KMS-11 (cell line): ENCODE measurements around the gene ITM2C.
A peak's percentile ranks its signal among the peaks of the same experiment; 100 is the strongest.

ENCODE experiments used
- H2AFZ ChIP-seq: fragments of 200-600 bp; sonication (generic); 2 replicates; pipeline ENCODE4 v1.6.1; 2016; ENCODE audit warnings: antibody characterized with exemption, mixed run types, low read depth
- H3K27ac ChIP-seq: fragments of 200-600 bp; sonication (generic); 2 replicates; pipeline ENCODE4 v1.6.1; 2016; ENCODE audit warnings: mild to moderate bottlenecking, mixed run types
- H3K27me3 ChIP-seq: fragments of 200-600 bp; sonication (generic); 2 replicates; pipeline ENCODE4 v1.6.1; 2017; ENCODE audit warnings: mild to moderate bottlenecking, low read depth, mixed run types, moderate library complexity; ENCODE audit not compliant: insufficient read depth
- H3K36me3 ChIP-seq: fragments of 200-600 bp; sonication (generic); 2 replicates; pipeline ENCODE4 v1.6.1; 2017; ENCODE audit warnings: mild to moderate bottlenecking, mixed run types; ENCODE audit not compliant: insufficient read depth
- H3K4me1 ChIP-seq: fragments of 200-600 bp; sonication (generic); 2 replicates; pipeline ENCODE4 v1.6.1; 2016; ENCODE audit warnings: mild to moderate bottlenecking, low read depth, mixed run types; ENCODE audit not compliant: poor library complexity, severe bottlenecking
- H3K4me2 ChIP-seq: fragments of 200-600 bp; sonication (generic); 2 replicates; pipeline ENCODE4 v1.7.0; 2016; ENCODE audit warnings: mild to moderate bottlenecking, mixed run types
- H3K4me3 ChIP-seq: fragments of 200-600 bp; sonication (generic); IDR thresholded peaks from 2 replicates; pipeline ENCODE4 v1.6.1; 2017; ENCODE audit warnings: low read depth, low read length, mixed read lengths; ENCODE audit not compliant: insufficient read depth
- H3K79me2 ChIP-seq: fragments of 200-600 bp; sonication (generic); 2 replicates; pipeline ENCODE4 v1.6.1; 2016; ENCODE audit warnings: low read depth, mixed run types; ENCODE audit not compliant: insufficient read depth
- H3K9ac ChIP-seq: fragments of 200-600 bp; sonication (generic); 2 replicates; pipeline ENCODE4 v1.6.1; 2016; ENCODE audit warnings: mild to moderate bottlenecking, mixed run types
- H4K20me1 ChIP-seq: fragments of 200-600 bp; sonication (generic); 2 replicates; pipeline ENCODE4 v1.6.1; 2016; ENCODE audit warnings: mild to moderate bottlenecking, mixed run types; ENCODE audit not compliant: insufficient read depth
- CTCF ChIP-seq: fragments of 200-600 bp; sonication (generic); conservative IDR thresholded peaks from 2 replicates; pipeline ENCODE4 v1.6.1; 2017; ENCODE audit warnings: low read depth, mild to moderate bottlenecking, antibody characterized with exemption, low read length, moderate library complexity, mixed read lengths

The ITM2C gene

GRCh38 chr2:230889911-230890601, 25.3 kb downstream of the ITM2C start:
- H3K9ac ChIP-seq, result no peak overlapping the region
- no peaks in the 10 kb centered on the region for H3K27me3 ChIP-seq
- no peaks in the 10 kb centered on the region for H3K36me3 ChIP-seq
- no peak for TF ChIP-seq CTCF
- peak overlapping the region; percentile 89; the same call in 1 of the 2 replicates for H3K27ac ChIP-seq
- H3K4me2 ChIP-seq, result peak overlapping the region; percentile 99
- no peak overlapping the region for H2AFZ ChIP-seq
- H4K20me1 ChIP-seq, result no peaks in the 10 kb centered on the region
- no peak overlapping the region for H3K4me3 ChIP-seq
- no peaks in the 10 kb centered on the region for H3K79me2 ChIP-seq
- H3K4me1 ChIP-seq, result peaks cover 72% of the 10 kb centered on the region

- H3K4me3 ChIP-seq, result no peak overlapping the region
- TF ChIP-seq CTCF, result no peak
- H3K27me3 ChIP-seq, result no peaks in the 10 kb centered on the region
Measured at GRCh38 chr2:230890646-230891045, 25.9 kb downstream of the ITM2C start.

GRCh38 chr2:230891064-230891463, 26.3 kb downstream of the ITM2C start:
- H4K20me1 ChIP-seq, result no peaks in the 10 kb centered on the region
- no peak for TF ChIP-seq CTCF
- H3K27me3 ChIP-seq, result no peaks in the 10 kb centered on the region
- peak overlapping the region; percentile 67 for H3K4me3 ChIP-seq
- peak overlapping the region; percentile 13; the same call in 1 of the 2 replicates for H2AFZ ChIP-seq
- no peaks in the 10 kb centered on the region for H3K79me2 ChIP-seq
- H3K4me1 ChIP-seq, result peaks cover 72% of the 10 kb centered on the region
- H3K27ac ChIP-seq, result peak overlapping the region; percentile 89
- no peaks in the 10 kb centered on the region for H3K36me3 ChIP-seq
- peak overlapping the region; percentile 99 for H3K4me2 ChIP-seq
- H3K9ac ChIP-seq, result peak overlapping the region; percentile 25; the same call in 1 of the 2 replicates

More at GRCh38 chr2:230890646-230891045, 25.9 kb downstream of the ITM2C start:
- Histone ChIP-seq H3K27ac (peak overlapping the region; percentile 89), H3K4me1 (peaks cover 72% of the 10 kb centered on the region), H4K20me1 (no peaks in the 10 kb centered on the region), H3K79me2 (no peaks in the 10 kb centered on the region), H3K4me2 (peak overlapping the region; percentile 99), H3K9ac (peak overlapping the region; percentile 25; the same call in 1 of the 2 replicates), H2AFZ (no peak overlapping the region), H3K36me3 (no peaks in the 10 kb centered on the region)

GRCh38 chr2:230891509-230891908, 26.8 kb downstream of the ITM2C start:
- Histone ChIP-seq H3K27ac (peak overlapping the region; percentile 89), H3K36me3 (no peaks in the 10 kb centered on the region), H3K79me2 (no peaks in the 10 kb centered on the region), H3K27me3 (no peaks in the 10 kb centered on the region), H3K4me3 (peak overlapping the region; percentile 67), H3K4me2 (peak overlapping the region; percentile 99), H2AFZ (peak overlapping the region; percentile 13; the same call in 1 of the 2 replicates), H4K20me1 (no peaks in the 10 kb centered on the region), H3K9ac (peak overlapping the region; percentile 25; the same call in 1 of the 2 replicates), H3K4me1 (peaks cover 72% of the 10 kb centered on the region)
- no peak for TF ChIP-seq CTCF
